ENCODE results near the gene ELP1. TPM values are rescaled to one million over a fixed set of nuclear protein-coding genes. Genes with fewer than 3 reads are reported as not detected.

Gene ELP1
- total RNA-seq, 4 donors from 2014 or later: 31.3 to 37.8 (median 34.4) TPM

DNA sequence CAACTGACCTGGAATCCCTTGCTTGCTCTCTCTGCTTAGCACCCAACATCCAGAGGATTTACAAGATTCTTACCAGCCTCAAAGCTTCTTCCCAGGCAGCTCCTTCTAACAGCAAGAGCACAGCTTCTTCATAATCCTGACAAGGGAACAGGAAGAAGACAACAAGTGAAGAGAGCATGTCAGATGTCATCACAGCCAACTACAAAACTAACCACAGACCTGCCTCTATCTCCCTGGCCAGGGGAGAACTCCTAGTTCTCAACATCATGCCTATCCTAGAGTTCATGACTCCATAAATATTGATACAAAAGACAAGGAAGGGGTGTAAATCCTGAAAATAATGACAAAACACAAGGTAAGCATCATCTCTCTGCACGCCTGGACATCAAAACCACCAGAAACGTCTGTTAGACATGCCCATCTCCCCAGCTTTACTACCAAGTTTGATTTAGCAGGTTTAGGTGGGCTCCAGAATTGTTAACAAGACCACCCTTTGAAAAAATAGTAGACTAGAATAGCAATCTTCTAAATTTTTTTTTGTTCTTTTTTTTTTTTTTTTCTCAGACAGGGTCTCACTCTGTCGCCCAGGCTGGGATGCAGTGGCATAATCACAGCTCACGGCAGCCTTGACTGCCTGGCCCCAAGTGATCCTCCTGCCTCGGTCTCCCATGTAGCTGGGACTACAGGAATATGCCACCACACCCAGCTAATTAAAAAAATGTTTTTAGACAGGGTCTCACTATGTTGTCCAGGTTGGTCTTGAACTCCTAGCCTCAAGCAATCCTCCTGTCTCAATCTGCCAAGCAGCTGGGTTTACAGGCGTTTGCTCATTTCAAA lies 51.7 kb downstream of the ELP1 start:
- Histone ChIP-seq H3K4me1 (peaks cover 0 to 6% of the 10 kb centered on the region in 2 donors), H3K27ac (no peak overlapping the region), H3K4me3 (replicated peaks in 1 of 3) (no peak overlapping the region), H3K36me3 (peaks cover 27% of the 10 kb centered on the region in 2 donors), H3K9me3 (no peaks in the 10 kb centered on the region), H3K27me3 (no peaks in the 10 kb centered on the region)
- DNase-seq: no peak
- intact Hi-C loops (cut with DNase I): no loop called here
- TF ChIP-seq, protein P1, sequence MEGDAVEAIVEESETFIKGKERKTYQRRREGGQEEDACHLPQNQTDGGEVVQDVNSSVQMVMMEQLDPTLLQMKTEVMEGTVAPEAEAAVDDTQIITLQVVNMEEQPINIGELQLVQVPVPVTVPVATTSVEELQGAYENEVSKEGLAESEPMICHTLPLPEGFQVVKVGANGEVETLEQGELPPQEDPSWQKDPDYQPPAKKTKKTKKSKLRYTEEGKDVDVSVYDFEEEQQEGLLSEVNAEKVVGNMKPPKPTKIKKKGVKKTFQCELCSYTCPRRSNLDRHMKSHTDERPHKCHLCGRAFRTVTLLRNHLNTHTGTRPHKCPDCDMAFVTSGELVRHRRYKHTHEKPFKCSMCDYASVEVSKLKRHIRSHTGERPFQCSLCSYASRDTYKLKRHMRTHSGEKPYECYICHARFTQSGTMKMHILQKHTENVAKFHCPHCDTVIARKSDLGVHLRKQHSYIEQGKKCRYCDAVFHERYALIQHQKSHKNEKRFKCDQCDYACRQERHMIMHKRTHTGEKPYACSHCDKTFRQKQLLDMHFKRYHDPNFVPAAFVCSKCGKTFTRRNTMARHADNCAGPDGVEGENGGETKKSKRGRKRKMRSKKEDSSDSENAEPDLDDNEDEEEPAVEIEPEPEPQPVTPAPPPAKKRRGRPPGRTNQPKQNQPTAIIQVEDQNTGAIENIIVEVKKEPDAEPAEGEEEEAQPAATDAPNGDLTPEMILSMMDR (IDR thresholded peaks at IDR 0.05): no peak
- no peak for TF ChIP-seq POLR2A (IDR thresholded peaks at IDR 0.05)
- WGBS, 2 donors: 95 to 98% methylated on average over 6 of the region's 6 CpGs

DNA sequence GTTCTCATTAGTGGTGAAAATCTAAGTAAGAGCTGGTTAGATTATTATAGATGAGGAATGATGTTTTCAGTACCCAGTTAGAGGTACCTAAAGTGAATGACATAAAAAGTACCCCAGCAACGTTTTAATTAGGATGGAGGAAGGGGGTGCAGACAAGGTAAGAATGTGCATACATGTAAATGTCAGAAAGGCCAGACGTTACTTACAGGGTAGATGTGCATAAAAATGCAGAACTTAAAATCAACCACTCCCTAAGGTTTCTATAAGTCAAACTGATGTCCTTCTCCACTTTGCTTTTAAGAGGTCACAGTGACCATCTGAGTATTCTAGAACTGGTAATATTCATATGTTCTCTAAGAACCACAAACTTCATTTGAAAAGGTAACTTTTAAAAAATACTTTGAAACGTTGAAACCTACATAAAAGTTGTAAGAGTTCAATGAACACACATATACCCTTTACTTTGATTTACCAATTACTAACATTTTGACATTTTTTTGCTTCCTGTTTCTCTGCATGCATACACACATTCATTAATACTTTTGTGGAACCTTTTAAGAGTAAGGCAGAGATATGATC lies 53.1 kb downstream of the ELP1 start:
- 83 to 85% methylated on average over 3 of the region's 3 CpGs for WGBS, 2 donors
- no peaks in the 10 kb centered on the region for H3K9me3 ChIP-seq
- TF ChIP-seq, protein P1 (IDR thresholded peaks at IDR 0.05): no peak
- no peak for TF ChIP-seq POLR2A (IDR thresholded peaks at IDR 0.05)
- intact Hi-C loops (cut with DNase I): no loop called here
- no peak overlapping the region for H3K27ac ChIP-seq
- H3K27me3 ChIP-seq: no peaks in the 10 kb centered on the region
- H3K4me1 ChIP-seq: peaks cover 0 to 4% of the 10 kb centered on the region in 2 donors
- peaks cover 34 to 42% of the 10 kb centered on the region in 2 donors for H3K36me3 ChIP-seq
- H3K4me3 ChIP-seq (replicated peaks in 1 of 3): no peak overlapping the region
- DNase-seq: no peak

DNA sequence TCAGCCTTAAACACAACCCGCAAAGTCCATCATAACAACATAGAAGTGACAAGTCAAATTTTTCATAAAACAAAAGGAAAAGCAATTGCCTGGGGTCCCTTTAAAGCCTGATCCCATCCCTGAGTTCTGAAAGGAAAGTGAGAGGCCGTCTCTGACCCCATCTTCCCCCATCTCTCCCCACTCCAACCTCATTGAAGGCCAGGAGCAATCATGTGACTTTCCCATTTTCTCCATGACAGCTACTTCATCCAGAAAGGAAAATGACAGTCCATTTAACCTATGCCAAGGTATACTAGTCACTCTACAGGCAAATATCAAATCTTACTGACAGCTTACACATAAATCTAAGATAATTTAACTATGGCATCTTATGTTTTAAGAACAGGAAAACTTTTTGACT lies 56.4 kb downstream of the ELP1 start:
- H3K27ac ChIP-seq: no peak overlapping the region
- H3K27me3 ChIP-seq: no peaks in the 10 kb centered on the region
- H3K9me3 ChIP-seq: no peaks in the 10 kb centered on the region
- intact Hi-C loops (cut with DNase I): no loop called here
- no peak overlapping the region for H3K4me3 ChIP-seq (replicated peaks in 1 of 3)
- 92 to 96% methylated on average over 2 of the region's 2 CpGs for WGBS, 2 donors
- no peak for DNase-seq
- peaks cover 54 to 63% of the 10 kb centered on the region in 2 donors for H3K36me3 ChIP-seq
- no peaks in the 10 kb centered on the region for H3K4me1 ChIP-seq
- TF ChIP-seq POLR2A (IDR thresholded peaks at IDR 0.05): no peak
- TF ChIP-seq, protein P1 (IDR thresholded peaks at IDR 0.05): no peak

DNA sequence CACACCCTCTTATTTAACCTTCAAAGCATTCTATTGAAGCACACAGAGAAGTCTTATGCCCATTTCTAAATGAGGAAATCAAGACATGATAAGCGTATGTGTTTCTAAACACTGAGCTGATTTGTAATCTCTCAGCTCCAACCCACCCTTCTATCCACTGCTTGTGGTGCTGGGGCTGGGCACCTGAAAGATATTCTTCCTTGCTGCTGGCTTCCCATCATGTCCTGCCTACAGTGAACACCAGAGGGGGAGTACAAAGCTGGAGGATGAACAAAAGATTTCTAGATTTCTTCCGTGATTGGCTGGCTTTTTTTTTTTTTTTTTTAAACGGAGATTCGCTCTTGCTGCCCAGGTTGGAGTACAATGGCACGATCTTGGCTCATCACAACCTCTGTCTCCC lies 57.5 kb downstream of the ELP1 start:
- 95 to 96% methylated on average over 5 of the region's 5 CpGs for WGBS, 2 donors
- TF ChIP-seq POLR2A (IDR thresholded peaks at IDR 0.05): no peak
- TF ChIP-seq, protein P1 (IDR thresholded peaks at IDR 0.05): no peak
- Histone ChIP-seq H3K4me1 (no peaks in the 10 kb centered on the region), H3K4me3 (replicated peaks in 1 of 3) (no peak overlapping the region), H3K27ac (no peak overlapping the region), H3K36me3 (peaks cover 61 to 70% of the 10 kb centered on the region in 2 donors), H3K9me3 (no peaks in the 10 kb centered on the region), H3K27me3 (no peaks in the 10 kb centered on the region)
- no peak for DNase-seq
- intact Hi-C loops (cut with DNase I): no loop called here
